ENCODE data around the gene CCT7.

DNA sequence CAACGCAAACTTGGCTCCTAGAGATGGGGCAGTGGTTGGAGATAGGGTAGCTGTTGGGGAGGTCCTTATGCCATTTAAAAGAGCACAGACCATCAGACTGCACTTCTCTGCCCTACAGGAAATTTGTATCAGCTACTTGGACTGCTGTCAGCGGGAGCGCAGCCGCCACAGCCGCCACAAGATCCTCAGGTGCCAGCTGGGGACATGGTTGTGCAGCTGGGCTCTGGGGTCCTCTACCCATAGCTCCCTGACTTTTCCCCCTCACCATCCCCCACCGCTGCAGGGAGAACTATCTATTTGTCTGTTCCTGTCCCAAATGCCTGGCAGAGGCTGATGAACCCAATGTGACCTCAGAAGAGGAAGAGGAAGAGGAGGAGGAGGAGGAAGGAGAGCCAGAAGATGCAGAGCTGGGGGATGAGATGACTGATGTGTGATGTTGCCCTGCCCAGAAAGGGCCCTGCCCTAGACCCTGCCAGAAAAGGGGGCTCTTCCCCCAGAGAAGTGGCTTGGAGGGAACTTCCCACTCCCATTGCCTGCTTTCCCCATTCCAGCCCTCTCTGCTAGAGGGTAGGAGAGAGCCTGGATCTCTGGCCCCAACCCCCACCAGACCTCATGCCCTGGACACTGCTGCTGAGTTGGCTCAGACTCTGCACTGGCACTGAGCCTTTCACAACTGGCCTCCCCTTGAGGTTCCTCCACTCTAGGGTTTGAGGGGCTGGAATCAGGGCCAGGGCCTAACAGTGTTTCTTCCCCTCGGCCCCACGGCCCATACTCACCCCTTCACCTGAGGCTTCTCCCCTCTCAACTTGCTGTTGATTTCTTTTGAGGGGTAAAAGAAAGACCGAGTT lies 8.4 kb upstream of the CCT7 start:
- TF ChIP-seq, protein P1, sequence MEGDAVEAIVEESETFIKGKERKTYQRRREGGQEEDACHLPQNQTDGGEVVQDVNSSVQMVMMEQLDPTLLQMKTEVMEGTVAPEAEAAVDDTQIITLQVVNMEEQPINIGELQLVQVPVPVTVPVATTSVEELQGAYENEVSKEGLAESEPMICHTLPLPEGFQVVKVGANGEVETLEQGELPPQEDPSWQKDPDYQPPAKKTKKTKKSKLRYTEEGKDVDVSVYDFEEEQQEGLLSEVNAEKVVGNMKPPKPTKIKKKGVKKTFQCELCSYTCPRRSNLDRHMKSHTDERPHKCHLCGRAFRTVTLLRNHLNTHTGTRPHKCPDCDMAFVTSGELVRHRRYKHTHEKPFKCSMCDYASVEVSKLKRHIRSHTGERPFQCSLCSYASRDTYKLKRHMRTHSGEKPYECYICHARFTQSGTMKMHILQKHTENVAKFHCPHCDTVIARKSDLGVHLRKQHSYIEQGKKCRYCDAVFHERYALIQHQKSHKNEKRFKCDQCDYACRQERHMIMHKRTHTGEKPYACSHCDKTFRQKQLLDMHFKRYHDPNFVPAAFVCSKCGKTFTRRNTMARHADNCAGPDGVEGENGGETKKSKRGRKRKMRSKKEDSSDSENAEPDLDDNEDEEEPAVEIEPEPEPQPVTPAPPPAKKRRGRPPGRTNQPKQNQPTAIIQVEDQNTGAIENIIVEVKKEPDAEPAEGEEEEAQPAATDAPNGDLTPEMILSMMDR (conservative IDR thresholded peaks at IDR 0.05), result no peak
- TF ChIP-seq EZH2 (IDR thresholded peaks at IDR 0.05; ENCODE audit: low read depth), result no peak
